Measurements from ENCODE around the gene ACLY.

- TF ChIP-seq CTCF (conservative IDR thresholded peaks at IDR 0.05; ENCODE audit: low read depth in 2 of 2): no peak
- no peak for TF ChIP-seq EZH2 (IDR thresholded peaks at IDR 0.05; ENCODE audit: low read depth, unreplicated experiment)
- TF ChIP-seq POLR2AphosphoS5 (IDR thresholded peaks at IDR 0.05; ENCODE audit: low read depth): no peak
- TF ChIP-seq REST (IDR thresholded peaks at IDR 0.05; ENCODE audit: unreplicated experiment): no peak
- no peak for TF ChIP-seq ZNF114 (CRISPR knock-in tag; IDR thresholded peaks at IDR 0.05)
- no peak for TF ChIP-seq CREB1 (CRISPR knock-in tag; IDR thresholded peaks at IDR 0.05; ENCODE audit: low read depth)
- TF ChIP-seq EZH2phosphoT487 (IDR thresholded peaks at IDR 0.05; ENCODE audit: unreplicated experiment): no peak
- TF ChIP-seq STAT1 (IDR thresholded peaks at IDR 0.05; ENCODE audit: unreplicated experiment): no peak
- TF ChIP-seq NANOG (IDR thresholded peaks at IDR 0.05; ENCODE audit: borderline replicate concordance): no peak
- no peak for TF ChIP-seq ETS1 (IDR thresholded peaks at IDR 0.05)
- TF ChIP-seq JUNB (IDR thresholded peaks at IDR 0.05; ENCODE audit: unreplicated experiment): no peak
- no peak for TF ChIP-seq ZNF331 (CRISPR knock-in tag; IDR thresholded peaks at IDR 0.05; ENCODE audit: low read depth)
- no peak for TF ChIP-seq ZNF462 (CRISPR knock-in tag; IDR thresholded peaks at IDR 0.05)
Measured at GRCh38 chr17:41825175-41825845, 93.4 kb downstream of the ACLY start.

Data from GM23338 (cell line).